Kidney glomerular epithelial cell (primary cell): ENCODE data around the gene SLC4A8.

Source experiments
- DNase-seq: peaks from one replicate; lab custom pipeline; 2025; lab: John Stamatoyannopoulos, UW

The SLC4A8 gene

GRCh38 chr12:51525518-51525917, 100.9 kb downstream of the SLC4A8 start:
- DNase-seq = no peak

- DNase-seq = no peak
These were observed 103.3 kb downstream of the SLC4A8 start for GRCh38 chr12:51527966-51528365.

GRCh38 chr12:51528852-51529650, 104.4 kb downstream of the SLC4A8 start:
- DNase-seq = no peak

GRCh38 chr12:51529651-51529970, 105.0 kb downstream of the SLC4A8 start:
- DNase-seq = no peak

- DNase-seq = no peak
These were observed 105.6 kb downstream of the SLC4A8 start for GRCh38 chr12:51530208-51530607.

GRCh38 chr12:51531284-51531977, 106.8 kb downstream of the SLC4A8 start:
- DNase-seq = no peak

GRCh38 chr12:51531978-51532497, 107.4 kb downstream of the SLC4A8 start:
- peak; percentile 76 for DNase-seq

- DNase-seq = no peak
These were observed 109.2 kb downstream of the SLC4A8 start for GRCh38 chr12:51533799-51534198.

- DNase-seq = no peak
These were observed 109.8 kb downstream of the SLC4A8 start for GRCh38 chr12:51534216-51535074.

- DNase-seq = no peak
These were observed 111.5 kb downstream of the SLC4A8 start for GRCh38 chr12:51536159-51536558.

- no peak for DNase-seq
These were observed 113.5 kb downstream of the SLC4A8 start for GRCh38 chr12:51538149-51538548.

GRCh38 chr12:51538599-51538998, 114.0 kb downstream of the SLC4A8 start:
- DNase-seq = no peak

- DNase-seq = no peak
These were observed 116.4 kb downstream of the SLC4A8 start for GRCh38 chr12:51540996-51541395.

GRCh38 chr12:51546097-51546496, 121.5 kb downstream of the SLC4A8 start:
- no peak for DNase-seq

- no peak for DNase-seq
These were observed 123.0 kb downstream of the SLC4A8 start for GRCh38 chr12:51547606-51548005.

GRCh38 chr12:51548241-51548640, 123.6 kb downstream of the SLC4A8 start:
- DNase-seq = no peak

- DNase-seq = no peak
These were observed 125.0 kb downstream of the SLC4A8 start for GRCh38 chr12:51549637-51550036.
